HEK293T (cell line): Measurements from ENCODE around the gene KLHL17.

Experiments used
- CTCF ChIA-PET: fragments of 350-600 bp; formaldehyde crosslinking; extraction: SDS; loops from one replicate; lab custom pipeline; 2021; ENCODE audit warnings: antibody characterized with exemption, inconsistent platforms; lab: Yijun Ruan, JAX
- POLR2A ChIA-PET: fragments of 350-600 bp; formaldehyde crosslinking; extraction: SDS; loops from one replicate; lab custom pipeline; 2020; ENCODE audit warnings: antibody characterized with exemption, inconsistent platforms; lab: Yijun Ruan, JAX
- DNase-seq: peaks from one replicate; pipeline ENCODE4 v3.0.0; 2012; ENCODE audit warnings: mixed read lengths; ENCODE audit errors: extremely low spot score
- ARNT ChIP-seq: fragments of 450-650 bp; IDR thresholded peaks from 2 replicates; pipeline ENCODE4 v1.6.1; 2017; ENCODE audit warnings: mild to moderate bottlenecking
- BHLHE40 ChIP-seq: fragments of 450-650 bp; IDR thresholded peaks from 2 replicates; pipeline ENCODE4 v1.6.1; 2016; ENCODE audit warnings: mild to moderate bottlenecking, moderate library complexity, borderline replicate concordance
- CTBP1 ChIP-seq: fragments of 450-650 bp; IDR thresholded peaks from 2 replicates; pipeline ENCODE4 v1.6.1; 2016; ENCODE audit warnings: borderline replicate concordance
- ELF4 ChIP-seq: fragments of 450-650 bp; IDR thresholded peaks from 2 replicates; pipeline ENCODE4 v1.6.1; 2017; ENCODE audit warnings: antibody characterized with exemption
- FOXA1 ChIP-seq: fragments of 450-650 bp; IDR thresholded peaks from 2 replicates; pipeline ENCODE4 v1.6.1; 2016; ENCODE audit warnings: mild to moderate bottlenecking
- FOXK2 ChIP-seq: fragments of 450-650 bp; IDR thresholded peaks from 2 replicates; pipeline ENCODE4 v1.6.1; 2016; ENCODE audit warnings: mild to moderate bottlenecking
- FOXM1 ChIP-seq: fragments of 450-650 bp; IDR thresholded peaks from 2 replicates; pipeline ENCODE4 v1.6.1; 2017; ENCODE audit warnings: mild to moderate bottlenecking, borderline replicate concordance
- HDGF ChIP-seq: fragments of 450-650 bp; IDR thresholded peaks from 2 replicates; pipeline ENCODE4 v1.6.1; 2017; ENCODE audit warnings: antibody characterized with exemption, borderline replicate concordance
- L3MBTL2 ChIP-seq: fragments of 450-650 bp; conservative IDR thresholded peaks from 2 replicates; pipeline ENCODE4 v1.6.1; 2016; ENCODE audit warnings: mild to moderate bottlenecking
- LEF1 ChIP-seq: fragments of 450-650 bp; IDR thresholded peaks from 2 replicates; pipeline ENCODE4 v1.6.1; 2017; ENCODE audit warnings: mild to moderate bottlenecking, borderline replicate concordance
- NFRKB ChIP-seq: fragments of 450-650 bp; IDR thresholded peaks from 2 replicates; pipeline ENCODE4 v1.6.1; 2016; ENCODE audit warnings: mild to moderate bottlenecking, moderate library complexity
- SP1 ChIP-seq: fragments of 450-650 bp; IDR thresholded peaks from 2 replicates; pipeline ENCODE4 v1.6.1; 2017
- SUZ12 ChIP-seq: fragments of 450-650 bp; IDR thresholded peaks from 2 replicates; pipeline ENCODE4 v1.6.1; 2016; ENCODE audit warnings: mild to moderate bottlenecking
- TARDBP ChIP-seq: fragments of 450-650 bp; IDR thresholded peaks from 2 replicates; pipeline ENCODE4 v1.6.1; 2016
- ZNF384 ChIP-seq: fragments of 450-650 bp; IDR thresholded peaks from 2 replicates; pipeline ENCODE4 v1.6.1; 2016
- TF ChIP-seq, protein P1 (sequence below): fragments of 450-650 bp; IDR thresholded peaks from 2 replicates; pipeline ENCODE4 v1.6.1; 2016

The KLHL17 gene

DNA sequence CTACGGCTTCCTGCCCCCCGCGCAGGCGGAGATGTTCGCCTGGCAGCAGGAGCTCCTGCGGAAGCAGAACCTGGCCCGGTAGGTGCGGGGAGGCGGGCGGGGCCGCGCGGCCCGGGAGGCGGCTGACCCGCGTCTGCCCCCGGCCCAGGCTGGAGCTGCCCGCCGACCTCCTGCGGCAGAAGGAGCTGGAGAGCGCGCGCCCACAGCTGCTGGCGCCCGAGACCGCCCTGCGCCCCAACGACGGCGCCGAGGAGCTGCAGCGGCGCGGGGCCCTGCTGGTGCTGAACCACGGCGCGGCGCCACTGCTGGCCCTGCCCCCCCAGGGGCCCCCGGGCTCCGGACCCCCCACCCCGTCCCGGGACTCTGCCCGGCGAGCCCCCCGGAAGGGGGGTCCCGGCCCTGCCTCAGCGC lies 18.0 kb upstream of the KLHL17 start:
- CTCF ChIA-PET: interaction anchor here (1.1 to 2.3 kb wide), 3 partner anchors 9 to 22 kb away, joined by 3 to 7 read pairs (median 3); no protein-coding TSS in a partner anchor
- no peak for DNase-seq
- no peak for TF ChIP-seq TARDBP
- TF ChIP-seq BHLHE40: no peak
- no peak for TF ChIP-seq ARNT
- TF ChIP-seq ELF4: no peak
- TF ChIP-seq SP1: no peak
- TF ChIP-seq L3MBTL2: no peak
- POLR2A ChIA-PET: interaction anchor here (0.7 to 7.5 kb wide), 13 partner anchors 12 to 60 kb away, joined by 3 to 61 read pairs (median 7); partner anchors contain the start of genes NOC2L and SAMD11

DNA sequence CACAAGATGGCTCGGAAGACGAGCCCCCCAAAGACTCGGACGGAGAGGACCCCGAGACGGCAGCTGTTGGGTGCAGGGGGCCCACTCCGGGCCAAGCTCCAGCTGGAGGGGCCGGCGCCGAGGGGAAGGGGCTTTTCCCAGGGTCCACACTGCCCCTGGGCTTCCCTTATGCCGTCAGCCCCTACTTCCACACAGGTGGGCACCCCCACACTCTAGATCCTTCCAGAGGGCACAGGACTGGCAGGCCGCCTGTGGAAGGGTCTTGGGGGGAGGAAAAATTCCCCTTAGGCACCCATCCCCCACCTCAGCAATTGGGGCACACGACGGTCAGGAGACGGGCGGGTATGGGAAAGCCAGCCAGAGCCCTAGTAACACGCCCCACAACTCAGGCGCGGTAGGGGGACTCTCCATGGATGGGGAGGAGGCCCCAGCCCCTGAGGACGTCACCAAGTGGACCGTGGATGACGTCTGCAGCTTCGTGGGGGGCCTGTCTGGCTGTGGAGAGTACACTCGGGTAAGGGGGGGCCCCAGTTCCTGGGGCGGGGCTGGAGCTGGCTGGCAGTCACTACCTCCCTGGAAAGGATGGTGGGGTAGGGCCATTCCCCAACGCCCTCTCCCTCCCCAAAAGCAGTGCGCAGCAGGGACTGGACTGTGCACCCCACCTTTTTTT lies 17.4 kb upstream of the KLHL17 start:
- DNase-seq: no peak
- no peak for TF ChIP-seq ZNF384
- no peak for TF ChIP-seq BHLHE40
- no peak for TF ChIP-seq FOXM1
- TF ChIP-seq CTBP1: no peak
- no peak for TF ChIP-seq TARDBP
- no peak for TF ChIP-seq HDGF
- no peak for TF ChIP-seq NFRKB
- TF ChIP-seq ELF4: no peak
- TF ChIP-seq FOXK2: no peak
- no peak for TF ChIP-seq SUZ12
- TF ChIP-seq FOXA1: no peak
- TF ChIP-seq LEF1: no peak
- TF ChIP-seq SP1: no peak
- no peak for TF ChIP-seq L3MBTL2
- no peak for TF ChIP-seq ARNT
- ChIA-PET POLR2A (interaction anchor here (0.7 to 7.5 kb wide), 13 partner anchors 11 to 57 kb away, joined by 3 to 61 read pairs (median 5); partner anchors contain the start of genes NOC2L, PLEKHN1 and SAMD11), CTCF (interaction anchor here (0.7 to 2.3 kb wide), 6 partner anchors 8 to 121 kb away, joined by 3 to 7 read pairs (median 4); no protein-coding TSS in a partner anchor)

DNA sequence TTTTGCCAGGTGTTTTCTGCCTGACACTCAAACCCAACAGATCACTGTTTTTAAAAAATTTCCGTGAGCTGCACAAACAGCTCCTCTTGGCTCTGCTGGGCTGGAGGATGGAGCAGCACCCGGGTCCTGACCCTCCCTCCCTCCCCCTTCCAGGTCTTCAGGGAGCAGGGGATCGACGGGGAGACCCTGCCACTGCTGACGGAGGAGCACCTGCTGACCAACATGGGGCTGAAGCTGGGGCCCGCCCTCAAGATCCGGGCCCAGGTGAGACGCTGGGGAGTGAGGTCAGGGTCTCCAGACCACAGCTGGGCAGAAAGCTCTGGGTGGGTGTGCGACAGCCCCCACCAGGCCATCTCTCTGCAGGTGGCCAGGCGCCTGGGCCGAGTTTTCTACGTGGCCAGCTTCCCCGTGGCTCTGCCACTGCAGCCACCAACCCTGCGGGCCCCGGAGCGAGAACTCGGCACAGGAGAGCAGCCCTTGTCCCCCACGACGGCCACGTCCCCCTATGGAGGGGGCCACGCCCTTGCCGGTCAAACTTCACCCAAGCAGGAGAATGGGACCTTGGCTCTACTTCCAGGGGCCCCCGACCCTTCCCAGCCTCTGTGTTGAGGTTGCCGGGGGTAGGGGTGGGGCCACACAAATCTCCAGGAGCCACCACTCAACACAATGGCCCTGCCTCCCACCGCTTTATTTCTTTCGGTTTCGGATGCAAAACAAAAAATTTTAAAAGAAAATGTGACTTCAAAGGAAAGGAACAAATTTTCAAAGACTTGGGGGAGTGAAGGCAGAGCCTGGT lies 16.6 kb upstream of the KLHL17 start:
- TF ChIP-seq FOXM1: no peak
- TF ChIP-seq, protein P1, sequence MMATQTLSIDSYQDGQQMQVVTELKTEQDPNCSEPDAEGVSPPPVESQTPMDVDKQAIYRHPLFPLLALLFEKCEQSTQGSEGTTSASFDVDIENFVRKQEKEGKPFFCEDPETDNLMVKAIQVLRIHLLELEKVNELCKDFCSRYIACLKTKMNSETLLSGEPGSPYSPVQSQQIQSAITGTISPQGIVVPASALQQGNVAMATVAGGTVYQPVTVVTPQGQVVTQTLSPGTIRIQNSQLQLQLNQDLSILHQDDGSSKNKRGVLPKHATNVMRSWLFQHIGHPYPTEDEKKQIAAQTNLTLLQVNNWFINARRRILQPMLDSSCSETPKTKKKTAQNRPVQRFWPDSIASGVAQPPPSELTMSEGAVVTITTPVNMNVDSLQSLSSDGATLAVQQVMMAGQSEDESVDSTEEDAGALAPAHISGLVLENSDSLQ: no peak
- no peak for TF ChIP-seq FOXK2
- TF ChIP-seq ZNF384: no peak
- TF ChIP-seq ARNT: no peak
- TF ChIP-seq TARDBP: no peak
- no peak; the same call in 1 of the 2 replicates for TF ChIP-seq LEF1
- no peak for TF ChIP-seq HDGF
- no peak for TF ChIP-seq ELF4
- TF ChIP-seq L3MBTL2: no peak
- no peak for TF ChIP-seq BHLHE40
- TF ChIP-seq NFRKB: no peak
- TF ChIP-seq SP1: no peak
- TF ChIP-seq SUZ12: no peak
- no peak for TF ChIP-seq FOXA1
- no peak for TF ChIP-seq CTBP1
- ChIA-PET POLR2A (interaction anchor here (0.9 to 7.5 kb wide), 12 partner anchors 11 to 39 kb away, joined by 3 to 61 read pairs (median 4); partner anchors contain the start of genes KLHL17, NOC2L, PLEKHN1 and SAMD11), CTCF (interaction anchor here (0.7 to 1.1 kb wide), 3 partner anchors 24 to 120 kb away, joined by 4 to 5 read pairs (median 5); no protein-coding TSS in a partner anchor)
- DNase-seq: no peak

DNA sequence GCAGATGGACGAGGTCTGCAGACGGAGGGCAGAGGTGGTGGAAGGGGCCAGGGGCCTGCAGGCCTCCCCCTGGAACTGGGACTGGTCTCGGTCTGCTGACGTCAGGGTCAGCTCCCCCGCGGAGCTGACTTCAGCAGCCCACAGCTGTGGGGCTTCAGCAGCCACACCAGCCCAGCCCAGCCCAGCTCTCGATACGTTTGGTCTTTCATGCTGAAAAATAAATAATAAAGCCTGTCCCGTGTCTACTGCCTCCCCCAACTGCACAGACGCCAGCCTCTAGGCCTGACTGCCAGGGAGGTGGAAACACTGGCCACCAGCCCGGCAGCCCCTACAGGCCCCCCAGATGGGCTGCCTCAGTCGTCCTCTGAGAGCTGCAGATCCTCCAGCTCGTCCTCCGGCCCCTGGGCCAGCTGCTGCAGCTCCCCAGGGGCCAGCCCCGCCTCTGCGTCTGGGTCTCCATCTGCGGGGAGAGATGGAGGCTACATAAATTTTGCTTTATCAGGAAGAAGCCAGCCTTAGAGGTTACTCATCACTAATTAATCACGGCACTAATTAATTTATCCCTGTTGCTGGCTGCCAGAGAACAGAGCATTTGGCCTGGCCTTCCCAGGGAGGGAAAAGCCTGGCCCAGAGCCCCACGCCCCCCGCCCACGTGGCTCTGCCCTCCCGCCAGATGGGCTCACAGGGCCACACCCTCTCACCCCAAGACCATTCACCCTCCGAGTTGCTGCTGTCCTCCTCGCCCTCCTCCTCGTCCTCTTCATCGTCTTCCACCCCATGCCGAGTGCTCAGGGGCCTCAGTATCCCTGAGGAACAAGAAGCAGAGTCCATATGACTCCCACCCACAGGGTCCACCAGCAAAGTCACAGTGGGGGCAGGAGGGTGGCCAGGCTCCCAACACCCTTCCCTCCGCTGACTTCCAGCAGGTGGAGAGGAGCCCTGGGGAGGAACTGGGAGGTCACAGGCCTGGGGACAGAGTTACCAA lies 15.8 kb upstream of the KLHL17 start:
- POLR2A ChIA-PET: interaction anchor here (0.9 to 7.5 kb wide), 8 partner anchors 14 to 40 kb away, joined by 3 to 61 read pairs (median 4); partner anchors contain the start of genes KLHL17, NOC2L and SAMD11
- CTCF ChIA-PET: interaction anchor here (0.7 to 1.1 kb wide), 2 partner anchors 32 to 119 kb away, joined by 3 to 5 read pairs; no protein-coding TSS in a partner anchor
- no peak for DNase-seq
- TF ChIP-seq, protein P1: no peak
- no peak for TF ChIP-seq BHLHE40
- TF ChIP-seq SP1: no peak
- no peak for TF ChIP-seq ARNT
- TF ChIP-seq L3MBTL2: no peak
- no peak for TF ChIP-seq LEF1
- no peak for TF ChIP-seq NFRKB
- TF ChIP-seq FOXM1: no peak
- TF ChIP-seq TARDBP: no peak
- no peak for TF ChIP-seq FOXK2
- no peak for TF ChIP-seq FOXA1
- no peak for TF ChIP-seq ELF4
